Bladder microvascular endothelial cell (primary cell): ENCODE data around the gene UFM1. TPM values are rescaled to one million over a fixed set of nuclear protein-coding genes. Genes with fewer than 3 reads are reported as not detected.

Experiments
- total RNA-seq: library from RNA; depleted of rRNA; stranded (reverse); fragments of >200 nt; gene quantifications from 2 replicates; pipeline ENCODE4 v1.2.3, GENCODE V29; 2014

The UFM1 gene
- 28.8 and 54.1 TPM in 2 replicates for total RNA-seq

GRCh38 chr13:38349390-38350113, at the start of gene UFM1:
TSS of gene UFM1 (plus strand) at chr13:38349851. CDS start at chr13:38349920, 69 bp downstream.

